Measurements from ENCODE around the gene KLRC1.
"Not testable (repeated sequence)": the region's sequence is repeated elsewhere in the genome, so short reads cannot be mapped to it uniquely, and the experiment has no call there.

The KLRC1 gene

DNA sequence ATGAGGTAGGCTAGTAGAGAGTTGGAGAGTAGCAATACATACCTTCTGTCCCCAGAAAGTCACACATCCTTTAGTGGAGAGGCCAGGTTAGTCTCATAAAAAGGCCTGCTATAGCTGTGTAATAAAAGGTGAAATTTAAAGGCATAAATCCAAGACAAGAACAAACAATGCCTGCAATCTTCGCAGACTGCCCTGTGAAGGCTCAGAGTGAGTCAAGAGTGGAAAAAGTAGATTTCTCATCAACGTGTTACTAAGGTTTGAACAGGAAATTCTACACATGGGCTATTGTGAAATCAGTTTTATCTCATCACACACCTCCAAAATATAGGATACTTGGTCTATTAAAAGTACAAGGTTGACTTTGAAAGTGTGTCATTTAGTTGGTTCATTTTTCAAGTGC lies at the start of gene KLRC1:
TSS of gene KLRC1 (minus strand) at position 222 of the 400 bp plus-strand sequence. CDS start 2,221 bp downstream, outside the sequence.
- DNase-seq (ENCODE audit: low spot score) = no peak

DNA sequence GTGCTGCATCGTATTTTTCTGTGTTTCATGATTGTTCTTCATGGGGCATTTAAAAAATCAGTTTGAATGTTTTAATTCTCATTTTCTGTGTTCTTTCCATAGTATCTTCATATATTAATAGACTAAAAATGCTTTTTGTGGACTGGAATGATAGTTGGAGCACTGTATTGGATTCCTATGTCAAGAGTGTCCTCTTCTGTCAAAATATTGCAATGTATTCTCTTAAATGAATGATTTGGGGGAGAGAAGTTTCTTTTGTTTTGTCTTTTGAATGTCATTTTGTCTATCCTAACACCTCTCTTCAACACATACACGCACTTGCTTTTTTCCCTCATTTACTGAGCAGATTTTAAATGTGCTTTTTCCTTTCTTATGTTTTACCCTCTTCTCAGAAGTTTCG lies 47.9 kb upstream of the KLRC1 start:
- DNase-seq (ENCODE audit: low spot score) = no peak

DNA sequence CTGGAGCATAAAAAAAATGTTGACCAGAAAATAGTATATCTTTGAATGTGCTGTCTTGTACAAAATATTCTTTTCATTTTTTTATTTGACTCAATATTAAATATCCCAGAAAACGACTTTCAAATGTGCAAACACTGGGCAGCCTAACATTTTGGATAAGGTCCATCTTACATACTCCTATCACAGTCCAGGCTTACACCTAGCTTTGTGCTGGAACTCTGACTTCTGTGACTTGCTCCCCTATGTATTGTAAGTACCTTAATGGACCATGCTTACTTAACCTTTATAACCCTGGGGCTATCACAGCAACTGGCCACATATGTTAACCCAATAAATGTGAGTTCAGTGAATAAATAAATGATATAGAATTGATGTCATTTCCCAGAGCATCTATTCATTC lies 44.9 kb upstream of the KLRC1 start:
- no peak for DNase-seq (ENCODE audit: low spot score)

DNA sequence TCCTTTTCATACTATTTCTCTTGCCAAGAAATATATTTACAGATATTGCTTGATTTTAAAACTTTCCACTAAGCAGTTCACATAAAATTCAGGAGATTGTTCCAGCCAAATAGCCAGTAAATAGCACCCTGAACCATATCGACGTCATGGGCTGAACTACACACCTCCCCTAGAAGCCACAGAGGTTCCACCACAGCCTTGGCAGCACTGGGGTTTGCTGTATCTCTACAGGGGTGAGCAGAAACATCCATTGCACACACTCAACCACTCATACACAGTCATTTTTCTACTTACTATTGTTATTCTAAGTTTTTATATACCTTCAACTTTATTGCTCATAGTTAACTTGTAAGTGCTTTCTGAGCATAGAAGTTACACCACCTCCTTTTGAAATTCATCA lies 44.4 kb upstream of the KLRC1 start:
- no peak for DNase-seq (ENCODE audit: low spot score)

DNA sequence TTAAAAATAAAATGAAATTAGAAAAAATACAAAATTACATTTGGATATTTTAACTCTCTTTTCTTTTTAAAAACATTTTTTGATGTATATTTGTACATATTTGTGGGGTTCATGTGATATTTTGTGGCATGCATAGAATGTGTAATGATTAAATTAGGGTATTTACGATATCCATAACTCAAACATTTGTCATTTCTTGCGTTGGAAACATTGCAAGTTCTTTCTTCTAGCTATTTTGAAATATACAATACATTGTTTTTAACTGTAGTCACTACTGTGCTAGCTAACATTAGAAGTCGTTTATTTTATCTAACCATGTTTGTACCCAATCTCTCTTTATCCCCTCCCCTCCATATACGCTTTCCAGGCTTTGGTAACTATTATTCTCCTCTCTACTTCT lies 38.6 kb upstream of the KLRC1 start:
- DNase-seq (ENCODE audit: low spot score) = no peak

DNA sequence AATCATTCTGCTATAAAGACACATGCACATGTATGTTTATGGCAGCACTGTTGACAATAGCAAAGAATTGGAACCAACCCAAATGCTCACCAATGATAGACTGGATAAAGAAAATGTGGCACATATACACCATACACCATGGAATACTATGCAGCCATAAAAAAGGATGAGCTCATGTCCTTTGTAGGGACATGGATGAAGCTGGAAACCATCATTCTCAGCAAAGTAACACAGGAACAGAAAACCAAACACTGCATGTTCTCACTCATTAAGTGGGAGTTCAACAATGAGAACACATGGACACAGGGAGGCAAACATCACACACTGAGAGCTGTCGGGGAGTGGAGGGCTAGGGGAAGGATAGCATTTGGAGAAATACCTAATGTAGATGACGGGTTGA lies 34.2 kb upstream of the KLRC1 start:
- not testable (repeated sequence) for DNase-seq (ENCODE audit: low spot score)

DNA sequence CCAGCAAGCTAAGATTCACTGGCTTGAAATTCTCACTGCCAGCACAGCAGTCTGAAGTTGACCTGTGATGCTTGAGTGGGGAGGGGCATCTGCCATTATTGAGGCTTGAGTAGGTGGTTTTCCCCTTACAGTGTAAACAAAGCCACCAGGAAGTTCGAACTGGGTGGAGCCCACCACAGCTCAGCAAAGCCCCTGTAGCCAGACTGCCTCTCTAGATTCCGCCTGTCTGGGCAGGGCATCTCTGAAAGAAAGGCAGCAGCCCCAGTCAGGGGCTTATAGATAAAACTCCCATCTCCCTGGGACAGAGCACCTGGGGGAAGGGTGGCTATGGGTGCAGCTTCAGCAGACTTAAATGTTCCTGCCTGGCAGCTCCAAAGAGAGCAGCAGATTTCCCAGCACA lies 28.7 kb upstream of the KLRC1 start:
- not testable (repeated sequence) for DNase-seq (ENCODE audit: low spot score)

DNA sequence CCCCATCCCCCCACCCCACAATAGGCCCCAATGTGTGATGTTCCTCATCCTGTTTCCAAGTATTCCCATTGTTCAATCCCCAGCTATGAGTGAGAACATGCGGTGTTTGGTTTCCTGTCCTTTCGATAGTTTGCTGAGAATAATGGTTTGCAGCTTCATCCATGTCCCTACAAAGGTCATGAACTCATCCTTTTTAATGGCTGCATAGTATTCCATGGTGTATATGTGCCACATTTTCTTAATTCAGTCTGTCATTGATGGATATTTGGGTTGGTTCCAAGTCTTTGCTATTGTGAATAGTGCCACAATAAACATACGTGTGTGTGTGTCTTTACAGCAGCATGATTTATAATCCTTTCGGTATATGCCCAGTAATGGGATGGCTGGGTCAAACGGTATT lies 19.6 kb upstream of the KLRC1 start:
- DNase-seq (ENCODE audit: low spot score) = not testable (repeated sequence)

DNA sequence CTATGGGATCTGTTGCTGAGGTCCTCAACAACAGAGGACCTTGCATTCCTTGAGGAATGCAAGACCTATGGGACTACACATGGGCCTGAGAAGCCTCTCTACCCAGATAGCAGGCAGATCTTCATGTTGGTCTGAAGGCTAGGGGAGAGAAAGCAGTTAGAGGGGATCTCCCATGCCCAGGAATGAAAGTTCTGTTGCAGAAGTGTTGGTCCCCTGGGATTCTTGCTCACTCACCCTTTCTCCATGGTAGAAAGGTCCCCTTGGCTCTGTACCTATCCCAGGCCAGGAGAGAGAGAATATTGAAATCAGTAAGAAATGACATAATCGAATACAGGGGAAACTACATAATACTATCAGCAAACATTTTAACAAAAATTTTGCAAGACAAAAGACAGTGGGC lies 16.5 kb upstream of the KLRC1 start:
- no peak for DNase-seq (ENCODE audit: low spot score)

DNA sequence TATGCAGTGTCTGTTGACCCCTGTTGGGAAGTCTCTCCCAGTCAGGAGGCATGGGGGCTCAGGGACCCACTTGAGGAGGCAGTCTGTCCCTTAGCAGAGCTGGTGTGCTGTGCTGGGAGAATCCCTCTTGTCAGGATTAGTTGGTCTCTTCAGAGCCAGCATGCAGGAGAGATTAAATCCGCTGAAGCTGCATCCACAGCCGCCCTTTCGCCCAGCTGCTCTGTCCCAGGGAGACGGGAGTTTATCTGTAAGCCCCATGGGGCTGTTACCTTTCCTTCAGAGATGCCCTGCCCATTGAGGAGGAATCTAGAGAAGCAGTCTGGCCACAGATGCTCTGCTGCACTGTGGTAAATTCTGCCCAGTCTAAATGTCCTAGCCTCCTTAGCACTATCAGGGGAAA lies 13.1 kb upstream of the KLRC1 start:
- DNase-seq (ENCODE audit: low spot score) = no peak

DNA sequence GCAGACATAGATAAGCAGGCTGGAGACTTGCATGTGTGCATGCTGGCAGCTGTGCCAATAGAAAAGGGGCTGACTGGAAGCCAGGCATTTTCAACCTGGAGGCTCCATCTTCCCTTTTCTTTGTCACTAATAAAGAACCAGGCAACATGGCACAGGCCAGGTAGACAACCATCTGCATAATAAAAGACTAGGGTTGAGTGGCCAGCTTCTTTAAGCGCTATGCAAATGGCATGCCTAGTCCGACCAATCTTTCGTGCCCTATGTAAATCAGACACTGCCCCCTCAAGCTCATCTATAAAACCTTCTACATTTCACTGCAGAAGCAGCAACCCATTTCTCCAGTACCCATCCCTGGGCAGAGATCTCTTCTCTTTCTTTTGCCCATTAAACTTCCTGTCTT lies 4.6 kb upstream of the KLRC1 start:
- DNase-seq (ENCODE audit: low spot score) = no peak

DNA sequence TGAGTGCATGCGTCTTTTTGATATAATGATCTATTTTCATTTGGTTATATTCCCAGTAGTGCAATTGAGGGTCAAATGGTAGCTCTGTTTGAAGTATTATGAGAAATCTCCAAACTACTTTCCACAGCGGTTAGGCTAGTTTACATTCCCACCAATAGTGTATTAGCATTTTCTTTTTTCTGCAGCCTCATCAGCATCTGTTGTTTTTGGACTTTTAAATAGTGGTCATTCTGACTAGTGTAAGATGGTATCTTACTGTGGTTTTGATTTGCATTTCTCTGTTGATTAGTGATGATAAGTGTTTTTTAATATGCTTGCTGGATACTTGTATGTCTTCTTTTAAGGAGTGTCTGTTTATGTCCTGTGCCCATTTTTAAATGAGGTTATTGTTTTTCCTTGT lies 3.7 kb upstream of the KLRC1 start:
- no peak for DNase-seq (ENCODE audit: low spot score)

DNA sequence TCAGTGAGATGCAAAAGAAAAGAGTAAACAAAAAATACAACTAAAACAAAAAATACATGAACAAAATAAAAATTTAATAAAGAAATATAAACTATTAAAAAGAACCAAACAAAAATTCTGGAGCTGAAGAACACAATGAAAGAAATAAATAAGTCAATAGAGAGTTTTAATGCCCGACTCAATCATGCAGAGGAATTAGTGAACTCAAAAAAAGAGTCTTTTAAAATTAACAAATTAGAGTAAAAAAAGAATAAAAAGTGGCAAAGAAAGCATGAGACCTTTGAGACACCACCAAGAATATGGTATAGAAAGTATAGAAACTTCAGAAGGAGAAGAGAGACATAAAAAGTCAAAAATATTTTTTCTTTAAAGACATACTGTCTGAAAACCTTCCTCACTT lies 2.6 kb upstream of the KLRC1 start:
- no peak for DNase-seq (ENCODE audit: low spot score)

DNA sequence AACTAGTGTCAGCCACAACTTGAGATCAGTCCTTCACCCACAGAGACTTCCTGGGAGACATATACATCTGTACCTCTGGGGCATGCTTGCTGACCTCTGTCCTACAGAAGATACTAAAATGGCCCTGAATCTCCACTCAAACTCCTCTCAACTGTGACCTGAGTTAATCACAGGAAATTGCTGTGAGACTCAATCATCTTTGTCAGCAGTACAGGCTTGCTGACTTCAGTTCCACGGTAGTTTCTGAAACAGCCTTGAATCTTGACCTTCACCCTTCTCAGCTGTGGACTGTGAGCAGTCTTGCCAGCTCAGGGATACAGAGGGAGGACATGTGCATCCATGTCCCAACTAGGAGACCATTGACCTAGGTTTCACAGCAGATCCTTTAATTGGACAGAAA lies 1.4 kb upstream of the KLRC1 start:
- no peak for DNase-seq (ENCODE audit: low spot score)

DNA sequence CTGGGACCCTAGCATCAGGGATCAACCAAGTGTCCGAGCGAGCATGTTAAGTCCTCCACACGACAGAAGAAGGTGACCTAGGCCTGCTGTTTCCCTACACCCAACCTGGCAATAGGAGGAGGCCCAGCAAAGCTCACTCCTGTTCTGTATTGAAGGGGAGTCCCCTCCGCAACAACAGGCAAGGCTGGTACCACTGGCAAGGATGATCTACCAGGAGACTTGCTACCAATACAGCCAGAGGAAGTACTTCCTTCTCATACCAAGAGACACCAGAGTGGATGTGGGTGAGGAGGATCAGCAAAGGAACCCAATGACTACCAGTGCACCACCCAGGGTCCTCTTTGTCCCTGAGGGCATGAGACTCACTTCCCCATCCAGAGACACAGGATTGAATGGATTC lies 4.9 kb downstream of the KLRC1 start:
- DNase-seq (ENCODE audit: low spot score) = no peak

DNA sequence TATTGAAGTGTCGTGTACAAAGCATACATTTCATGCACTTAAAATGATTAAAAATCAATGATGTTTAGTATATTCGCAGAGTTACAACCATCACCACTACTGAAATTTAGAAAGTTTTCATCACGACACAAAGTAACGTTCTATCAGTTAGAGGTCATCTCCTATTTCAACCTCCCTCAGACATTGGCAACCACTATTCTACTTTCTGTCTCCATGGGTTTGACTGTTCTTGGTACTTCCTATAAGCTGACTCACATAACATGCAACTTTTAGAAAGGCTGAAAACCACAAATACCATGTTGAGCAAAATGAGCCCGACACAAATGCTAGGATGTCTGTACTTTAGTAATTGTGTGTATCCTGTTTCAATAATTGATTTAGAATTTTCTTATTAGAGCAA lies 7.1 kb downstream of the KLRC1 start:
- DNase-seq (ENCODE audit: low spot score) = not testable (repeated sequence)

DNA sequence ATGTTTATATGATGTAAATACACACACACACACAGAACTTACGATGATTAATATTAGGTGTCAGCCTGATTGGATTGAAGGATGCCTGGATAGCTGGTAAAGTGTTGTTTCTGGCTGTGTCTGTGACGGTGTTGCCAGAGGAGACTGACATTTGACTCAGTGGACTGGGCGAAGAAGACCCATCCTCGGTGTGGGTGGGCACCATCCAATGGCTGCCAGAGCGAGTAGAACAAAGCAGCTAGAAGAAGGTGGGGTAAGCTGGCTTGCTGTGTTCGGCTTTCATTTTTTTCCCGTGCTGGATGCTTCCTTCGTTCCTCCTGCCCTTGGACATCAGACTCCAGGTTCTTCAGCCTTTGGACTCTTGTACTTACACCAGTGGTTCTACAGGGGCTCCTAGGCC lies 12.0 kb downstream of the KLRC1 start:
- not testable (repeated sequence) for DNase-seq (ENCODE audit: low spot score)

DNA sequence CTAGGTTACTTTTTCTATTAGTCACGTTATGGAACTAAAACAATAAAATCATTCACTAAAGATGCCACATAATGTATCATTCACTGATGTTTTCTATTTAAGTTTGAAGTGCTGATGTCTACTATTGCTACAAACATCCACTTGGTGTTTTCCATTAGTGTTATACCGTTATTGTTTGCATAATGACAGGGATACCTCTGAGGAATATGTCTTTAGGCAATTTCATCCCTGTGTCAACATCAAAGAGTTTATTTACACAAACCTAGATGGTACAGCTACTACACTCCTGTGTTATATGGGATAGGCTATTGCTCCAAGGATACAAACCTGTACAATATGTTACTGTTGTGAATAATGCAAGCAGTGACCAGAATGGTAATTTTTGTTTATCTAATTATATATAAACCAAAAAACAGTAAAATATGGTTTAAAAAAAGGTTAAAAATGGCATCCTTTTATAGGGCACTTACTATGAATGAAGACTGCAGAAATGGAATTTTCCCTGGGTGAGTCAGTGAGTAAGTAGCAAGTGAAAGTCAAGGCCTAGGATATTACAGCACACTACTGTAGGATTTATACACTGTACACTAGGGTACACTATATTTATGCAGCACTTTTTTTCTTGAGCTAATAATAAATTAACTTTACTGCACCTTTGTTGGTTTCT lies 13.4 kb downstream of the KLRC1 start:
- DNase-seq (ENCODE audit: low spot score) = not testable (repeated sequence)

DNA sequence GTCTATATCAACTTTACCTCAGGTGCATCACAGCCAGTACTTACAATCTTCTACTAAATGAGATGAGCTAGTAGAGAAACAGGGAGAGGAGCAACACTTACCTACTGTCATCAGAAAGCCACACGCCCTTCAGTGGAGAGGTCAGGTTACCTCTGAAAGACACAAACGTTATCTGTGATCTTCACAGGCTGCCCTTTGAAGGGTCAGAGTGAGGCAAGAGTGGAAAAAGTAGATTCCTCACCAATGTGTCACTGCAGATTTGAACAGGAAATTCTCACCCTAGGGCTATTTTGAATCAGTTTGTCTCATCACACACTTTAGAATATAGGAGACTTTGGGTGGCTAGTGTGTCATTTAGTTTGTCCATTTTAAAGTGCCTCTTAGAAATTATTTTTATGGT lies 15.6 kb downstream of the KLRC1 start:
- DNase-seq (ENCODE audit: low spot score) = not testable (repeated sequence)

DNA sequence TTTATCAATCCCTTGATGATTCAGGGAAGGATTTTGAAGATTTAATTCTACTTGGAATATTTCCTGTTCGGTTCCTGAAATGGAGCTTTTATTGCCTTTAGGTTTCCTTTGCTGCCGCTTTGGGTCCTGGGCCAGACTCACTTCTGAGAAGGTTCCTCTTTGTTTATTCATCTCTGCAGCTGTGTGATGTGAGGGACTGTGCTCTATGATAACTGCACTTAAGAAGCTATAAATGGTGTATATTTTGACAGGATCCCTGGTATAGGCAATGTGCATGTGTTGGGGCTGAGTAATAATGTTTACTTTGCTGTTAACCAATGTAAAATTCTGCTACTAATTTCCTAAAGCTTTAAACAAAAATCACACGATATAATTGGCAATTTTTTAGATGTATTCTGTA lies 17.4 kb downstream of the KLRC1 start, which contains the start of gene KLRC2:
TSS of gene KLRC2 (minus strand) at position 195 of the 400 bp plus-strand sequence. CDS start at position 171, 24 bp downstream.
- not testable (repeated sequence) for DNase-seq (ENCODE audit: low spot score)

DNA sequence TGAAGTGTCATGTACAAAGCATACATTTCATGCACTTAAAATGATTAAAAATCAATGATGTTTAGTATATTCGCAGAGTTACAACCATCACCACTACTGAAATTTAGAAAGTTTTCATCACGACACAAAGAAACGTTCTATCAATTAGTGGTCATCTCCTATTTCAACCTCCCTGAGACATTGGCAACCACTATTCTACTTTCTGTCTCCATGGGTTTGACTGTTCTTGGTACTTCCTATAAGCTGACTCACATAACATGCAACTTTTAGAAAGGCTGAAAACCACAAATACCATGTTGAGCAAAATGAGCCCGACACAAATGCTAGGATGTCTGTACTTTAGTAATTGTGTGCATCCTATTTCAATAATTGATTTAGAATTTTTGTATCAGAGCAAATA lies 22.6 kb downstream of the KLRC1 start:
- DNase-seq (ENCODE audit: low spot score) = not testable (repeated sequence)

DNA sequence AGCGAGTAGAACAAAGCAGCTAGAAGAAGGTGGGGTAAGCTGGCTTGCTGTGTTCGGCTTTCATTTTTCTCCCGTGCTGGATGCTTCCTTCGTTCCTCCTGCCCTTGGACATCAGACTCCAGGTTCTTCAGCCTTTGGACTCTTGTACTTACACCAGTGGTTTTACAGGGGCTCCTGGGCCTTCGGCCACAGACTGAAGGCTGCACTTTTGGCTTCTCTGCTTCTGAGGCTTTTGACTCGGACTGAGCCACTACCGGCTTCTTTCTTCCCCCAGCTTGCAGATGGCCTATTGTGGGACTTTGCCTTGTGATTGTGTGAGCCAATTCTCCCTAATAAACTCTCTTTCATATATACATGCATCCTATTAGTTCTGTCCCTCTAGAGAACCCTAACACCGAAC lies 27.2 kb downstream of the KLRC1 start:
- DNase-seq (ENCODE audit: low spot score) = not testable (repeated sequence)

DNA sequence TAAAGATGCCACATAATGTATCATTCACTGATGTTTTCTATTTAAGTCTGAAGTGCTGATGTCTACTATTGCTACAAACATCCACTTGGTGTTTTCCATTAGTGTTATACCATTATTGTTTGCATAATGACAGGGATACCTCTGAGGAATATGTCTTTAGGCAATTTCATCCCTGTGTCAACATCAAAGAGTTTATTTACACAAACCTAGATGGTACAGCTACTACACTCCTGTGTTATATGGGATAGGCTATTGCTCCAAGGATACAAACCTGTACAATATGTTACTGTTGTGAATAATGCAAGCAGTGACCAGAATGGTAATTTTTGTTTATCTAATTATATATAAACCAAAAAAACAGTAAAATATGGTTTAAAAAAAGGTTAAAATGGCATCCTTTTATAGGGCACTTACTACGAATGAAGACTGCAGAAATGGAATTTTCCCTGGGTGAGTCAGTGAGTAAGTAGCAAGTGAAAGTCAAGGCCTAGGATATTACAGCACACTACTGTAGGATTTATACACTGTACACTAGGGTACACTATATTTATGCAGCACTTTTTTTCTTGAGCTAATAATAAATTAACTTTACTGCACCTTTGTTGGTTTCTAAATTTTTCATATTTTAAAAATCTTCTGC lies 28.8 kb downstream of the KLRC1 start:
- not testable (repeated sequence) for DNase-seq (ENCODE audit: low spot score)

DNA sequence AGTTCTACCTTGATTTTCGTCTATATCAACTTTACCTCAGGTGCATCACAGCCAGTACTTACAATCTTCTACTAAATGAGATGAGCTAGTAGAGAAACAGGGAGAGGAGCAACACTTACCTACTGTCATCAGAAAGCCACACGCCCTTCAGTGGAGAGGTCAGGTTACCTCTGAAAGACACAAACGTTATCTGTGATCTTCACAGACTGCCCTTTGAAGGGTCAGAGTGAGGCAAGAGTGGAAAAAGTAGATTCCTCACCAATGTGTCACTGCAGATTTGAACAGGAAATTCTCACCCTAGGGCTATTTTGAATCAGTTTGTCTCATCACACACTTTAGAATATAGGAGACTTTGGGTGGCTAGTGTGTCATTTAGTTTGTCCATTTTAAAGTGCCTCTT lies 31.0 kb downstream of the KLRC1 start:
- not testable (repeated sequence) for DNase-seq (ENCODE audit: low spot score)

All from hematopoietic multipotent progenitor cell treated with erythropoietin and hydrocortisone succinate and interleukin-3 and kit ligand, for 17 days (in vitro differentiated cells).